ENCODE data around the gene ANKRD65.

- TF ChIP-seq POLR2A (IDR thresholded peaks at IDR 0.05) (no peak), EP300 (IDR thresholded peaks at IDR 0.05) (no peak), CTCF (IDR thresholded peaks at IDR 0.05) (no peak)
Measured at GRCh38 chr1:1434824-1435105, 13.7 kb upstream of the ANKRD65 start.
